Activated CD4-positive, alpha-beta T cell treated with anti-CD3 and anti-CD28 coated beads, Interleukin-2, amount 10 ng/mL, durations not matched to agents 7 days and 5 days (primary cell): ENCODE data around the gene VPS26A. TPM values are rescaled to one million over a fixed set of nuclear protein-coding genes. Genes with fewer than 3 reads are reported as not detected.

Source experiments
- CTCF ChIA-PET: fragments of 350-600 bp; sonication (Branson Sonifier 250); formaldehyde crosslinking; loops from one replicate; lab custom pipeline; 2021; ENCODE audit warnings: antibody characterized with exemption; lab: Charles Lee
- POLR2A ChIA-PET: fragments of 350-600 bp; sonication (Branson Sonifier 250); formaldehyde crosslinking; loops from one replicate; lab custom pipeline; 2021; ENCODE audit warnings: antibody characterized with exemption; lab: Charles Lee
- DNase-seq: peaks from one replicate; pipeline ENCODE4 v3.0.0-alpha.2; 2020
- H3K27ac Mint-ChIP-seq: one replicate; pipeline ENCODE4 v1.8.0; 2021; ENCODE audit warnings: mild to moderate bottlenecking, moderate library complexity, mixed read lengths
- H3K27me3 Mint-ChIP-seq: one replicate; pipeline ENCODE4 v1.8.0; 2021; ENCODE audit warnings: mixed read lengths
- H3K36me3 Mint-ChIP-seq: one replicate; pipeline ENCODE4 v1.8.0; 2021; ENCODE audit warnings: low read depth, mixed read lengths
- H3K4me1 Mint-ChIP-seq: one replicate; pipeline ENCODE4 v1.8.0; 2021; ENCODE audit warnings: mixed read lengths
- H3K4me3 Mint-ChIP-seq: one replicate; pipeline ENCODE4 v1.8.0; 2021; ENCODE audit warnings: mild to moderate bottlenecking, moderate library complexity, mixed read lengths
- H3K9me3 Mint-ChIP-seq: one replicate; pipeline ENCODE4 v1.8.0; 2021; ENCODE audit warnings: mixed read lengths
- total RNA-seq, 2 experiments: library from RNA; stranded (reverse); gene quantifications; one replicate each; pipeline ENCODE4 v1.2.3, GENCODE V29; 2021

The VPS26A gene
- total RNA-seq, 2 experiments from 2014 or later, result 38.2 to 40.5 TPM

- peaks cover 45% of the 10 kb centered on the region for H3K4me1 Mint-ChIP-seq
- H3K4me3 Mint-ChIP-seq, result peak overlapping the region; percentile 89
- H3K9me3 Mint-ChIP-seq, result no peaks in the 10 kb centered on the region
- ChIA-PET CTCF (interaction anchor here (0.6 kb wide), 1 partner anchor 201 kb away, joined by 3 read pairs; no protein-coding TSS in a partner anchor), POLR2A (no interaction called here)
- H3K27ac Mint-ChIP-seq, result peak overlapping the region; percentile 99
- no peaks in the 10 kb centered on the region for H3K27me3 Mint-ChIP-seq
- DNase-seq, result no peak
- peaks cover 2% of the 10 kb centered on the region for H3K36me3 Mint-ChIP-seq
These were observed 57.5 kb downstream of the VPS26A start for GRCh38 chr10:69181433-69181832.

DNA sequence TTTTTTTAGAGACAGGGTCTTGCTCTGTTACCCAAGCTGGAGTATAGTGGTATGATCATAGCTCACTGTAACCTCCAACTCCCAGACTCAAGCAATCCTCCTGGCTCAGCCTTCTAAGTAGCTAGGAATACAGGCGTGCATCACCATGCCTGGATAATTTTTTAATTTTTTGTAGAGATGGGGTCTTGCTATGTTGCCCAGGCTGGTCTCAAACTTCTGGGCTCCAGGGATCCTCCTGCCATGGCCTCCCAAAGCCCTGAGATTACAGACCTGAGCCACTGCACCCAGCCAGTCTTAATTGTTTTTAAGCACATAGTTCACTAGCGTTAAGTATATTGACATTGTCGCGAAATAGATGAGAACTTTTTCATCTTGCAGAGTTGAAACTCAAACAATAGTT lies 58.0 kb downstream of the VPS26A start:
- H3K36me3 Mint-ChIP-seq, result peaks cover 2% of the 10 kb centered on the region
- H3K4me1 Mint-ChIP-seq, result peaks cover 45% of the 10 kb centered on the region
- H3K27me3 Mint-ChIP-seq, result no peaks in the 10 kb centered on the region
- H3K27ac Mint-ChIP-seq, result no peak overlapping the region
- POLR2A ChIA-PET, result no interaction called here
- no peak overlapping the region for H3K4me3 Mint-ChIP-seq
- no peaks in the 10 kb centered on the region for H3K9me3 Mint-ChIP-seq
- DNase-seq, result no peak
- CTCF ChIA-PET, result interaction anchor here (0.6 to 1.0 kb wide), 2 partner anchors 202 to 225 kb away, joined by 3 read pairs; no protein-coding TSS in a partner anchor

DNA sequence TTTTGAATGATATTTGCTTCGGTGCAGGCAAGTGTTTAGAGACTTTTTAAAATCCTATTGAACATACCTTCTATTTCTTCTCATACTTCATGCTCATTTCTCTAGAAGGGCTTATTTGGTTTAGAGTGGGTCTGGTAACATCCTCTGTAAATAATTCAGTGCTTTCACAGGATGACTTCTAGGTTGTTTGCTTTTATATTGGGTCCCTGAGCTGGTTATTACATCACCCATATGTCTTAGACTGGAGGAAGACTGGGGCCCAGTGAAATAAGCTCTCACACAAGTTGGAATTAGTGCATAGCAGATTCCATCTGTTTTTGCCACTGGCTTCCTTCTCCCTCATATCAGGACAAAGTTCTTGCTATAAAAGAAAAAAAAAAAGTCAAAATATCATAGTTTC lies 62.5 kb downstream of the VPS26A start:
- POLR2A ChIA-PET, result no interaction called here
- no peaks in the 10 kb centered on the region for H3K9me3 Mint-ChIP-seq
- H3K27ac Mint-ChIP-seq, result peak overlapping the region; percentile 15

DNA sequence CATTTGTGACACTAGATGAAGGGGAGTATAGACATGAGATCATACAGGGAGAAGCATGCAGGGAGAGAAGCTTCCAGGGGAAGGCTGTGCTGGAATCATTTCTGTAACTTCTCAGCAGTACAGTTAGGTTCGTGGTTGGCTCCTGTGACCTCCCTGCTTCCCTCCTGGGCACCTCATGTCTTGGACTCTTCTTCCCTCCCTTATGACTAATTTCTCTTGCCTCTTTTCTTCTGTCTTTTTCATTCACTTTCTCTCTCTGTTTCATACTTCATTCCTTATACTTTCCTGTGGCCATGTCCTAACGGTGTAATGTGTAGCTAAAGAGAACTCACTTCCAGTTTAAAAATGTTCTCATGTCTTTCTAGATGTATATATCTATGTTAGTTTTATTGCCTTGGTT lies 77.1 kb downstream of the VPS26A start:
- POLR2A ChIA-PET, result no interaction called here
- CTCF ChIA-PET, result interaction anchor here (0.8 to 1.6 kb wide), 4 partner anchors 14 to 138 kb away, joined by 3 to 5 read pairs (median 3); no protein-coding TSS in a partner anchor

More for the DNA sequence above, 62.5 kb downstream of the VPS26A start:
- peaks cover 24% of the 10 kb centered on the region for H3K4me1 Mint-ChIP-seq
- H3K27me3 Mint-ChIP-seq, result no peaks in the 10 kb centered on the region
- DNase-seq, result no peak
- H3K36me3 Mint-ChIP-seq, result peaks cover 17% of the 10 kb centered on the region
- CTCF ChIA-PET, result interaction anchor here (0.8 to 1.2 kb wide), 4 partner anchors 12 to 85 kb away, joined by 3 read pairs; no protein-coding TSS in a partner anchor
- H3K4me3 Mint-ChIP-seq, result no peak overlapping the region

DNA sequence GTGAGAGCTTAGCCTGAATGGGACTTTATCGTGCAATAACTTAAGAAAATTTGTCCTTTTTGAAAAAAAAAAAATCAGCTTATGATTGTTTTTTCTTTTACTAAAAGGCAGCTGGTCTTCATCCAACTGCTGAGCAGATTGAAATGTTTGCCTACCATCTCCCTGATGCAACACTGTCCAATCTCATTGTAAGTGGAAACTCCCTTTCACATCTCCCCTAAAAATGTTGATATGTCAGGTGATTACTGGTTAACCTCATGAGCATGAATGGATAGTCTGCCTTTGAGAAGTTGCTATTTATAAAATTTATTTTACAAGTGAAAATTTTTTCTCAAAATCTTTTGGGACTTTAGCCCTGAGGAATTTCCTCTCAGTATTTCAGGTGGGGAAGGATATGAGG lies 78.4 kb downstream of the VPS26A start:
- Mint-ChIP-seq H3K4me1 (peaks cover 51% of the 10 kb centered on the region), H3K9me3 (no peaks in the 10 kb centered on the region), H3K4me3 (no peak overlapping the region), H3K27ac (peak overlapping the region; percentile 80), H3K36me3 (peaks cover 48% of the 10 kb centered on the region), H3K27me3 (no peaks in the 10 kb centered on the region)
- DNase-seq, result no peak
- ChIA-PET CTCF (interaction anchor here (0.5 to 1.6 kb wide), 6 partner anchors 10 to 1567 kb away, joined by 3 to 5 read pairs (median 3); no protein-coding TSS in a partner anchor), POLR2A (no interaction called here)

More for the DNA sequence above, 77.1 kb downstream of the VPS26A start:
- Mint-ChIP-seq H3K27ac (peak overlapping the region; percentile 71), H3K9me3 (no peaks in the 10 kb centered on the region), H3K4me1 (peaks cover 41% of the 10 kb centered on the region), H3K4me3 (no peak overlapping the region), H3K36me3 (peaks cover 40% of the 10 kb centered on the region), H3K27me3 (no peaks in the 10 kb centered on the region)
- DNase-seq, result no peak

DNA sequence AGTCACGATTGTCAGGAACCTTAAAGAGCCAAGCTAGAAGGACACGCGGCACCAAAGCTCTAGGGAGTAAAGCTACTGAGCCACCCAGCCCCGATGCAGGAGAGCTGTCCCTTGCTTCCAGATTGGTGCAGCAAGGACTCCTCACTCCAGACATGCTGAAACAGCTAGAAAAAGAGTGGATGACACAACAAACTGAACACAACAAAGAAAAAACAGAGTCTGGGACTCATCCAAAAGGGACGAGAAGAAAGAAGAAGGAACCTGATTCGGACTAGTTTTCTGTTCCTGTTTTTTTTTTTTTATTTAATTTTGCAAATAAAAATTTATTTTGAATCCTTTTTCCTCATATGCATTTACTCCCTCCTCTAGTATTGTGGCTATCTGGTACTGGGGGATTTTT lies 84.8 kb downstream of the VPS26A start:
- DNase-seq, result no peak
- H3K4me3 Mint-ChIP-seq, result no peak overlapping the region
- CTCF ChIA-PET, result interaction anchor here (0.6 to 0.9 kb wide), 2 partner anchors 18 to 148 kb away, joined by 4 to 5 read pairs; no protein-coding TSS in a partner anchor
- POLR2A ChIA-PET, result no interaction called here
- peaks cover 48% of the 10 kb centered on the region for H3K4me1 Mint-ChIP-seq
- H3K27me3 Mint-ChIP-seq, result no peaks in the 10 kb centered on the region
- H3K9me3 Mint-ChIP-seq, result no peaks in the 10 kb centered on the region
- H3K27ac Mint-ChIP-seq, result no peak overlapping the region
- H3K36me3 Mint-ChIP-seq, result peaks cover 43% of the 10 kb centered on the region

- Mint-ChIP-seq H3K36me3 (peaks cover 40% of the 10 kb centered on the region), H3K27me3 (no peaks in the 10 kb centered on the region), H3K9me3 (no peaks in the 10 kb centered on the region), H3K4me3 (no peak overlapping the region), H3K27ac (no peak overlapping the region), H3K4me1 (peaks cover 52% of the 10 kb centered on the region)
- ChIA-PET POLR2A (no interaction called here), CTCF (interaction anchor here (0.6 kb wide), 2 partner anchors 181 to 269 kb away, joined by 3 to 4 read pairs; no protein-coding TSS in a partner anchor)
- no peak for DNase-seq
These were observed 86.0 kb downstream of the VPS26A start for GRCh38 chr10:69209787-69210484.

GRCh38 chr10:69211104-69211503 lies 87.1 kb downstream of the VPS26A start:
- Mint-ChIP-seq H3K4me3 (no peak overlapping the region), H3K4me1 (peaks cover 57% of the 10 kb centered on the region), H3K27me3 (no peaks in the 10 kb centered on the region), H3K9me3 (no peaks in the 10 kb centered on the region), H3K27ac (no peak overlapping the region), H3K36me3 (peaks cover 30% of the 10 kb centered on the region)
- DNase-seq, result no peak
- ChIA-PET POLR2A (no interaction called here), CTCF (interaction anchor here (2.0 to 2.6 kb wide), 2 partner anchors 12 to 14 kb away, joined by 6 to 9 read pairs; no protein-coding TSS in a partner anchor)

DNA sequence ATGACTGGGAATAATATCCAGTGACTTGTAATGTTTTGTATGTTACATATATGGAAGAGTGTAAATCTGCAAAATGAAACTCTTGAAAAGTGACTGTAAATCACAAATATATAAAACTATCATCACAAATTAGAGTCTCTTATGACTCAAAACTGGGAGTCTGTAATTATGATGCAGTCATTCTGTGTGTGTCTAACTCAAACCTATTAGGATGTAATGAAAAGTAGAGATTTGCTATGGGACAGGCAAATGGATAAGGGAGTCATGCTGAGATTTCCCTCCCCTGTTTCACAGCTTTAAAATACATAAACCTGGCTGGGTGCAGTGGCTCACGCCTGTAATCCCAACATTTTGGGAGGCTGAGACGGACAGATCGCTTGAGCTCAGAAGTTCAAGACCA lies 87.5 kb downstream of the VPS26A start:
- Mint-ChIP-seq H3K27ac (no peak overlapping the region), H3K27me3 (no peaks in the 10 kb centered on the region), H3K36me3 (peaks cover 26% of the 10 kb centered on the region), H3K4me3 (no peak overlapping the region), H3K9me3 (no peaks in the 10 kb centered on the region), H3K4me1 (peaks cover 57% of the 10 kb centered on the region)
- no peak for DNase-seq
- POLR2A ChIA-PET, result no interaction called here
- CTCF ChIA-PET, result interaction anchor here (1.8 to 2.6 kb wide), 3 partner anchors 11 to 18 kb away, joined by 5 to 9 read pairs (median 6); no protein-coding TSS in a partner anchor

DNA sequence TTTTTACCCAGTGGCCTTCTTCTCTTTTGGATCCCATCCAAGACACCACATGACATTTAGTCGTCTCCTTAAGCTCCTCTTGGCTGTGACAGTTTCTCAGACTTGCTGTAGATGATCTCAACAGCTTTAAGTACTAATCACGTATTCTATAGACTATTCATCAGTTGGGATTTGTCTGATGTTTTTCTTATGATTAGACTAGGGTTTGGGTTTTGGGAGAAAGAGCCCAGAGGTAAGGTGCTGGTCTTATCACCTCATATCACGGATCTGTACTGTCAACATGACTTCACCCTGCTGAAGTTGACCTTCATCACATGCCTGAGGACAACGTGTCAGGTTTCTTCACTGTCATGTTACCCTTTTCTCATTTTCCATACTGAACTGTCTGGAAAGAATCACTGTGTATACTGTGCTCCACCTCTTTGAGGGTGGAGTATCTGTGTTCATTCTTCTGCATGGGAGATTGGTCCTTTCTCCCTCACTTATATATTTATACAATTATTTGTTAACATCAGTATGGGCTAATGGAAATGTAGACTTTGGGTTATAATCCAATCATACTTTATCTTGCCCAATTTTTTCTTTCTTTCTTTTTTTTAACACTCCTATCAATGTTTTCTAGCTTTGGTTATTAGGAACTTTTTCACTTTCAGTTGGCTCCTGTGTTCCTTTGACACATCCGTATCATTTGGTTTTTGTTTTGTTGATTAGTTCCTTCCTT lies 89.8 kb downstream of the VPS26A start:
- Mint-ChIP-seq H3K4me1 (peaks cover 47% of the 10 kb centered on the region), H3K27me3 (no peaks in the 10 kb centered on the region), H3K9me3 (no peaks in the 10 kb centered on the region), H3K27ac (peak overlapping the region; percentile 88), H3K4me3 (no peak overlapping the region), H3K36me3 (peaks cover 7% of the 10 kb centered on the region)
- ChIA-PET POLR2A (interaction anchor here (0.5 kb wide), 1 partner anchor 138 kb away, joined by 5 read pairs; no protein-coding TSS in a partner anchor), CTCF (interaction anchor here (0.6 to 2.4 kb wide), 4 partner anchors 9 to 490 kb away, joined by 3 to 15 read pairs (median 4); no protein-coding TSS in a partner anchor)
- no peak for DNase-seq

GRCh38 chr10:69214666-69215131 lies 90.7 kb downstream of the VPS26A start:
- Mint-ChIP-seq H3K4me3 (peak overlapping the region; percentile 2), H3K9me3 (no peaks in the 10 kb centered on the region), H3K36me3 (no peaks in the 10 kb centered on the region), H3K27ac (peak overlapping the region; percentile 88), H3K4me1 (peaks cover 47% of the 10 kb centered on the region), H3K27me3 (no peaks in the 10 kb centered on the region)
- CTCF ChIA-PET, result interaction anchor here (0.7 to 2.4 kb wide), 4 partner anchors 9 to 210 kb away, joined by 3 to 15 read pairs (median 3); no protein-coding TSS in a partner anchor
- POLR2A ChIA-PET, result no interaction called here
- no peak for DNase-seq

DNA sequence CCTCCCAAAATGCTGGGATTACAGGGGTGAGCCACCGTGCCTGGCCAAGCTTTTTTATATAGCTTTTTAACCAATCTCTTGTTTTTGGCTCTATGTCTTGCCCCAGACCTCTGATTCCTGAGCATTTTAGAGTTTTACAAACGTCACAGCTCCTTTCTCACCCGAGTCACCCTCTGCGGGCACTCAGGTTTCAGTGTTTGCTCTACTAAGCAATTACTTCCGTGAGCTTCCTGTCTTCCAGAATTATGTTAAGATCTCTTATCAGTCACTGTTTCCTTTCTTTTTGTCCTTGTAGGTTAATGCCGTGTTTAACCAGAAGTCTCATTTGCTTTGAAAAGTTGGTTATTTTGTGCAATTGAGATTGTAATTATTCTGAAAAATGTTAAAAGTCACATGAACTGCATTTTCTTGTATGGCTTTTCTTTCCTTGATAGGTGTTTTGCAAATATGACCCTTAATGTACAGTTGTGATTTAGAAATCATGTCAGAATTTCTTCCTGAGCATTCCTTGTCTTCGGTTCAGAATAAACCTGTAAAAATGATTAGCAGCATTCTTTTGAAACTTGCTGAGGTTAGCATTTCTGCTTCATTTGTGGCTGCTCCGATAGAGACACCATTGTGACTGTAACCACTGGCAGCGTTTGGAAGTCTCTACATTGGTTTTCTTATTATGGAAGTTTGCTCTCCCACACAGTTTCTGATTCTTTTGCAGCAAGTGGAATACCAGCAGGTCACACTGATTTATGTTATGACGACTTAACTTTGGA lies 91.6 kb downstream of the VPS26A start:
- ChIA-PET POLR2A (no interaction called here), CTCF (interaction anchor here (0.6 to 2.4 kb wide), 6 partner anchors 8 to 211 kb away, joined by 3 to 15 read pairs (median 3); no protein-coding TSS in a partner anchor)
- DNase-seq, result peak; percentile 60
- H3K4me3 Mint-ChIP-seq, result peak overlapping the region; percentile 61
- no peaks in the 10 kb centered on the region for H3K36me3 Mint-ChIP-seq
- no peaks in the 10 kb centered on the region for H3K27me3 Mint-ChIP-seq
- no peaks in the 10 kb centered on the region for H3K9me3 Mint-ChIP-seq
- H3K4me1 Mint-ChIP-seq, result peaks cover 46% of the 10 kb centered on the region
- peak overlapping the region; percentile 88 for H3K27ac Mint-ChIP-seq
